GM12865 (cell line): Measurements from ENCODE around the gene BBS9.

Experiments
- DNase-seq: peaks from one replicate; pipeline ENCODE4 v3.0.0; 2010; ENCODE audit warnings: low read depth
- H3K4me3 ChIP-seq: 2 replicates; pipeline ENCODE4 v1.5.1; 2011; ENCODE audit warnings: mild to moderate bottlenecking, low read depth, low read length, control low read depth
- CTCF ChIP-seq: IDR thresholded peaks from 2 replicates; pipeline ENCODE4 v1.5.1; 2011; ENCODE audit warnings: low read length, control low read depth, low read depth, inconsistent platforms; ENCODE audit not compliant: insufficient read depth; ENCODE audit errors: missing control alignments

BBS9 gene

GRCh38 chr7:33487998-33488682 is 358.8 kb downstream of the BBS9 start:
- TF ChIP-seq CTCF = no peak
- DNase-seq = peak; percentile 21
- H3K4me3 ChIP-seq = no peak overlapping the region

GRCh38 chr7:33494474-33494873 is 365.1 kb downstream of the BBS9 start:
- no peak overlapping the region for H3K4me3 ChIP-seq
- TF ChIP-seq CTCF = no peak
- DNase-seq = no peak

GRCh38 chr7:33495207-33495606 is 365.8 kb downstream of the BBS9 start:
- DNase-seq = no peak
- no peak for TF ChIP-seq CTCF
- H3K4me3 ChIP-seq = no peak overlapping the region

- TF ChIP-seq CTCF = no peak
- no peak for DNase-seq
- H3K4me3 ChIP-seq = no peak overlapping the region
Observed at GRCh38 chr7:33497051-33497450, 367.7 kb downstream of the BBS9 start.

- TF ChIP-seq CTCF = no peak
- no peak for DNase-seq
- H3K4me3 ChIP-seq = no peak overlapping the region
Observed at GRCh38 chr7:33500703-33501701, 371.6 kb downstream of the BBS9 start.

- no peak overlapping the region for H3K4me3 ChIP-seq
- TF ChIP-seq CTCF = no peak
- no peak for DNase-seq
Observed at GRCh38 chr7:33503014-33503413, 373.6 kb downstream of the BBS9 start.
